ENCODE results near the gene EEA1.

DNA sequence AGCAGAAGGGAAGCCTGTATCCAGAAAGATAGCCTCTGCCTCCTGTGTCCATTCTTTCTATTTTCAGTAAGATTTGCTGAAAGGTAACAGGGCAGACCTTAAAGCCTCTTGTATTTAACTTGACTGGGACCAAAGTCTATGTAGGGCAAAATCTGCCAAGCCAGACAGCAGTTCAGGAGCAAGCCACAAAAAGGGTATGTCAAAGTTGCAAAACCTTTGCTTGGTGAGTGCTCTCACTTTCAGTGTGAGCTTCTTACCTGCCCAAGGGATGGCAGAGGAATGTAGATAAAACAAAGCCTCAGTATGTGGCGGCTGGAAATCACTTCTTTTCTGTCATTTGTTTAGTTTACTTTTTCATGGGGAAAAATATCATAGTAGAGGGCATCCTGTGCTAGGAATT is 163.2 kb downstream of the EEA1 start:
- TF ChIP-seq, protein P1, sequence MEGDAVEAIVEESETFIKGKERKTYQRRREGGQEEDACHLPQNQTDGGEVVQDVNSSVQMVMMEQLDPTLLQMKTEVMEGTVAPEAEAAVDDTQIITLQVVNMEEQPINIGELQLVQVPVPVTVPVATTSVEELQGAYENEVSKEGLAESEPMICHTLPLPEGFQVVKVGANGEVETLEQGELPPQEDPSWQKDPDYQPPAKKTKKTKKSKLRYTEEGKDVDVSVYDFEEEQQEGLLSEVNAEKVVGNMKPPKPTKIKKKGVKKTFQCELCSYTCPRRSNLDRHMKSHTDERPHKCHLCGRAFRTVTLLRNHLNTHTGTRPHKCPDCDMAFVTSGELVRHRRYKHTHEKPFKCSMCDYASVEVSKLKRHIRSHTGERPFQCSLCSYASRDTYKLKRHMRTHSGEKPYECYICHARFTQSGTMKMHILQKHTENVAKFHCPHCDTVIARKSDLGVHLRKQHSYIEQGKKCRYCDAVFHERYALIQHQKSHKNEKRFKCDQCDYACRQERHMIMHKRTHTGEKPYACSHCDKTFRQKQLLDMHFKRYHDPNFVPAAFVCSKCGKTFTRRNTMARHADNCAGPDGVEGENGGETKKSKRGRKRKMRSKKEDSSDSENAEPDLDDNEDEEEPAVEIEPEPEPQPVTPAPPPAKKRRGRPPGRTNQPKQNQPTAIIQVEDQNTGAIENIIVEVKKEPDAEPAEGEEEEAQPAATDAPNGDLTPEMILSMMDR (IDR thresholded peaks at IDR 0.05), result no peak
- TF ChIP-seq POLR2AphosphoS5 (IDR thresholded peaks at IDR 0.05) (no peak), POLR2A (IDR thresholded peaks at IDR 0.05) (no peak)

Data from transverse colon (tissue), 4 donors.